Suppressor macrophage (primary cell): ENCODE data around the gene MLIP.
"Not testable (repeated sequence)": the region's sequence is repeated elsewhere in the genome, so short reads cannot be mapped to it uniquely, and the experiment has no call there.

ENCODE experiments used
- DNase-seq, 4 experiments: peaks; one replicate each; pipeline ENCODE4 v3.0.0-alpha.2; 2020 to 2022
- total RNA-seq, 17 experiments: gene quantifications; one replicate each; lab custom pipeline; 2026; ENCODE audit warnings: mixed read lengths in 6 of 17, inconsistent platforms in 3 of 17; lab: John Stamatoyannopoulos, UW

The MLIP gene
- total RNA-seq, result 0 to 3.9 (median 0) reads per million in 17 experiments

- DNase-seq, result no peak
These were observed at the start of gene MLIP for GRCh38 chr6:54111341-54112045. Gene MLIP, plus strand, starts transcription at chr6:54111443. Its CDS starts 37 bp downstream, at chr6:54111480.

- no peak for DNase-seq
These were observed 48.1 kb upstream of the MLIP start for GRCh38 chr6:54063228-54063539.

GRCh38 chr6:54068694-54069093 is 42.5 kb upstream of the MLIP start:
- no peak for DNase-seq

GRCh38 chr6:54070025-54070424 is 41.2 kb upstream of the MLIP start:
- no peak for DNase-seq

GRCh38 chr6:54071821-54072340 is 39.4 kb upstream of the MLIP start:
- no peak for DNase-seq

- DNase-seq, result no peak
These were observed 38.5 kb upstream of the MLIP start for GRCh38 chr6:54072635-54073313.

- DNase-seq, result no peak
These were observed 37.8 kb upstream of the MLIP start for GRCh38 chr6:54073487-54073886.

- no peak for DNase-seq
These were observed 37.1 kb upstream of the MLIP start for GRCh38 chr6:54074109-54074508.

GRCh38 chr6:54074578-54075195 is 36.6 kb upstream of the MLIP start:
- DNase-seq, result no peak

- DNase-seq, result no peak
These were observed 35.0 kb upstream of the MLIP start for GRCh38 chr6:54076159-54076789.

- DNase-seq, result not testable (repeated sequence)
These were observed 29.7 kb upstream of the MLIP start for GRCh38 chr6:54081499-54081898.

- no peak for DNase-seq
These were observed 28.0 kb upstream of the MLIP start for GRCh38 chr6:54083287-54083686.

GRCh38 chr6:54084231-54084630 is 27.0 kb upstream of the MLIP start:
- no peak for DNase-seq

- no peak for DNase-seq
These were observed 26.2 kb upstream of the MLIP start for GRCh38 chr6:54085047-54085446.

GRCh38 chr6:54085541-54085940 is 25.7 kb upstream of the MLIP start:
- no peak for DNase-seq

GRCh38 chr6:54086439-54086838 is 24.8 kb upstream of the MLIP start:
- DNase-seq, result no peak

GRCh38 chr6:54087721-54088120 is 23.5 kb upstream of the MLIP start:
- DNase-seq, result no peak

- DNase-seq, result no peak
These were observed 17.8 kb upstream of the MLIP start for GRCh38 chr6:54093326-54093948.

- no peak for DNase-seq
These were observed 16.9 kb upstream of the MLIP start for GRCh38 chr6:54094293-54094692.

- no peak for DNase-seq
These were observed 16.5 kb upstream of the MLIP start for GRCh38 chr6:54094786-54095185.

GRCh38 chr6:54095723-54096122 is 15.5 kb upstream of the MLIP start:
- no peak for DNase-seq

GRCh38 chr6:54096811-54097210 is 14.4 kb upstream of the MLIP start:
- no peak for DNase-seq

- no peak for DNase-seq
These were observed 13.5 kb upstream of the MLIP start for GRCh38 chr6:54097753-54098152.
